Measurements from ENCODE around the gene GLIPR2.

GRCh38 chr9:36158122-36158521, 21.6 kb downstream of the GLIPR2 start:
- TF ChIP-seq EP300 (IDR thresholded peaks at IDR 0.05) (no peak), CTCF (IDR thresholded peaks at IDR 0.05) (no peak), POLR2AphosphoS5 (IDR thresholded peaks at IDR 0.05) (peak; percentile 65)
